ENCODE data around the gene LIMS2. TPM values are rescaled to one million over a fixed set of nuclear protein-coding genes. Genes with fewer than 3 reads are reported as not detected.

The LIMS2 gene
- total RNA-seq, 6 experiments from 2014 or later: 6.6 to 37.7 (median 19.5) TPM

- no peaks in the 10 kb centered on the region for H3K27me3 ChIP-seq
- ATAC-seq (no peak), DNase-seq (no peak)
- intact Hi-C loops (cut with DNase I): no loop called here
- no peak overlapping the region for H3K4me3 ChIP-seq
- H3K4me1 ChIP-seq: peaks cover 0 to 17% (median 8%) of the 10 kb centered on the region in 4 donors
- 88% methylated on average over 5 of the region's 10 CpGs for WGBS (ENCODE audit: insufficient coverage, low coverage, low lambda C conversion rate, missing lambda C conversion rate)
- no peaks in the 10 kb centered on the region for H3K9me3 ChIP-seq
- no peaks in the 10 kb centered on the region for H3K36me3 ChIP-seq
- TF ChIP-seq POLR2A (IDR thresholded peaks at IDR 0.05) (no peak), CTCF (IDR thresholded peaks at IDR 0.05) (no peak)
- H3K27ac ChIP-seq: no peak overlapping the region
Measured at GRCh38 chr2:127670055-127670956, 5.0 kb downstream of the LIMS2 start.

- H3K9me3 ChIP-seq: no peaks in the 10 kb centered on the region
- ATAC-seq (no peak), DNase-seq (no peak)
- peaks cover 0 to 21% (median 9%) of the 10 kb centered on the region in 4 donors for H3K4me1 ChIP-seq
- no peak overlapping the region for H3K27ac ChIP-seq
- H3K4me3 ChIP-seq: no peak overlapping the region
- WGBS (ENCODE audit: insufficient coverage, low coverage, low lambda C conversion rate, missing lambda C conversion rate): 58% methylated on average over 5 of the region's 7 CpGs
- intact Hi-C loops (cut with DNase I): no loop called here
- H3K36me3 ChIP-seq: no peaks in the 10 kb centered on the region
- TF ChIP-seq CTCF (IDR thresholded peaks at IDR 0.05) (no peak), POLR2A (IDR thresholded peaks at IDR 0.05) (no peak)
- no peaks in the 10 kb centered on the region for H3K27me3 ChIP-seq
Measured at GRCh38 chr2:127669056-127669455, 6.3 kb downstream of the LIMS2 start.

- Histone ChIP-seq H3K9me3 (no peaks in the 10 kb centered on the region), H3K36me3 (no peaks in the 10 kb centered on the region), H3K4me3 (peak overlapping the region in 2 of 3 donors; percentile 64 to 71), H3K27me3 (no peaks in the 10 kb centered on the region), H3K27ac (peak overlapping the region; percentile 82 to 89 (median 88)), H3K4me1 (peaks cover 0 to 40% (median 20%) of the 10 kb centered on the region in 4 donors)
- WGBS (ENCODE audit: insufficient coverage, low coverage, low lambda C conversion rate, missing lambda C conversion rate): 31% methylated on average over 7 of the region's 8 CpGs
- intact Hi-C loops (cut with DNase I): no loop called here
- peak; percentile 66 to 75 (median 70) for ATAC-seq
- peak; percentile 38 for TF ChIP-seq POLR2A (IDR thresholded peaks at IDR 0.05)
- TF ChIP-seq CTCF (IDR thresholded peaks at IDR 0.05): no peak
- DNase-seq: peak; percentile 27 to 69 (median 61)
Measured at GRCh38 chr2:127665267-127665893, 9.9 kb downstream of the LIMS2 start.

GRCh38 chr2:127664895-127665225 lies 10.5 kb downstream of the LIMS2 start:
- H3K4me3 ChIP-seq: peak overlapping the region; percentile 46 to 71 (median 64)

More at GRCh38 chr2:127664895-127665225, 10.5 kb downstream of the LIMS2 start:
- Histone ChIP-seq H3K9me3 (no peaks in the 10 kb centered on the region), H3K4me1 (peaks cover 0 to 40% (median 20%) of the 10 kb centered on the region in 4 donors), H3K36me3 (no peaks in the 10 kb centered on the region), H3K27ac (peak overlapping the region; percentile 82 to 89 (median 88)), H3K27me3 (no peaks in the 10 kb centered on the region)
- TF ChIP-seq CTCF (IDR thresholded peaks at IDR 0.05) (no peak), POLR2A (IDR thresholded peaks at IDR 0.05) (no peak)
- no peak for DNase-seq
- ATAC-seq: peak in 2 of 4 donors; percentile 6 to 16
- WGBS (ENCODE audit: insufficient coverage, low coverage, low lambda C conversion rate, missing lambda C conversion rate): 13% methylated on average over 4 of the region's 6 CpGs
- intact Hi-C loops (cut with DNase I): no loop called here

Data from right lobe of liver (tissue), 6 donors.